Glutamatergic neuron (in vitro differentiated cells): ENCODE measurements around the gene ADSL. TPM values are rescaled to one million over a fixed set of nuclear protein-coding genes. Genes with fewer than 3 reads are reported as not detected.

Experiments
- DNase-seq: peaks from one replicate; pipeline ENCODE4 v3.0.0; 2022
- H3K27ac Mint-ChIP-seq: one replicate; pipeline ENCODE4 v1.8.0; 2020; ENCODE audit warnings: mild to moderate bottlenecking, mixed read lengths, inconsistent platforms; ENCODE audit not compliant: unreplicated experiment
- H3K27me3 Mint-ChIP-seq: one replicate; pipeline ENCODE4 v1.8.0; 2020; ENCODE audit warnings: mild to moderate bottlenecking, moderate library complexity, mixed read lengths, inconsistent platforms; ENCODE audit not compliant: unreplicated experiment
- H3K36me3 Mint-ChIP-seq: one replicate; pipeline ENCODE4 v1.8.0; 2020; ENCODE audit warnings: mild to moderate bottlenecking, mixed read lengths, inconsistent platforms; ENCODE audit not compliant: unreplicated experiment
- H3K4me1 Mint-ChIP-seq: one replicate; pipeline ENCODE4 v1.8.0; 2020; ENCODE audit warnings: mild to moderate bottlenecking, low read depth, mixed read lengths, inconsistent platforms; ENCODE audit not compliant: unreplicated experiment
- H3K4me3 Mint-ChIP-seq: one replicate; pipeline ENCODE4 v1.8.0; 2020; ENCODE audit warnings: mild to moderate bottlenecking, mixed read lengths, inconsistent platforms; ENCODE audit not compliant: unreplicated experiment
- H3K9me3 Mint-ChIP-seq: one replicate; pipeline ENCODE4 v1.8.0; 2020; ENCODE audit warnings: mild to moderate bottlenecking, moderate library complexity, mixed read lengths, inconsistent platforms; ENCODE audit not compliant: unreplicated experiment
- total RNA-seq: library from RNA; stranded (reverse); fragmentation: NEBNext Ultra II Directional; extraction: Animal tissue kit (Norgen Biotek cat#: 25700); gene quantifications from one replicate; pipeline ENCODE4 v1.2.1, GENCODE V29; 2021; ENCODE audit not compliant: unreplicated experiment
- TF ChIP-seq, protein P1 (sequence below): fragments of 200-600 bp; sonication (generic); IDR thresholded peaks from one replicate; pipeline ENCODE4 v1.5.0; 2021; ENCODE audit not compliant: partially characterized antibody, unreplicated experiment

ADSL gene
- total RNA-seq, 1 donor from 2014 or later = 62.3 TPM

DNA sequence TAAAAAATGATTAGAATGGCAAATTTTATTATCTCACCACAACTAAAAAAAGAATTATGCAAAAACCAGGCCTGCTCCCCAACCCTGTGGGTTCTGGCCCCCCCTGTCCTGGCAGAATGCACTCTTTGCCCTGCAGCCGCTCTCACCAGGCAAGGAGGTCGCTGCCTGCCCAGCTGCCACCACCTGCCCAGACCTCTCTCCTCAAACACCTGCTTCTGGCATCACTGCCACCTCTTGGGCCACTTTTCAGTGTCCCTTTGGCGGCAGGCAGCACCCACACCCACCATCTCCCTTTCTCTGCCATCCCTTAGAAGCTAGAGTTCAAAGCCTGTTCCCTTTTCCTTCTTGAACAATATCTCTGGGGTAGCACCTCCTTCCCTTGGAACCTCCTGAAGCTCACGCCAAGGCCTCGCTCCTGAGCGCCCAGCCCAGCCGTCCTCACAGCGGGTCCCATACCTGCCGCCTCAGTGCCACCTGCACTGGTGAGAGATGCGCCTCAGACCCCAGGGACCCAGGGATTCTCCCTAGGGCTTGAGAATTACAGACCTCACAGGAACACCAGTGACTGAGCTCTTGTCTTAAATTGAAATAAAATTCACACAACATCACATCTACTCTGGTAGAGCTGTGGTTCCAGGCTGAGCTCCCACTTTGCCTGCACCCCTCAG lies 68.7 kb downstream of the ADSL start:
- Mint-ChIP-seq H3K9me3 (peaks cover 29% of the 10 kb centered on the region), H3K27ac (peak overlapping the region; percentile 92), H3K27me3 (peaks cover 28% of the 10 kb centered on the region), H3K36me3 (peaks cover 5% of the 10 kb centered on the region), H3K4me3 (peak overlapping the region; percentile 39), H3K4me1 (peaks cover 30% of the 10 kb centered on the region)
- TF ChIP-seq, protein P1, sequence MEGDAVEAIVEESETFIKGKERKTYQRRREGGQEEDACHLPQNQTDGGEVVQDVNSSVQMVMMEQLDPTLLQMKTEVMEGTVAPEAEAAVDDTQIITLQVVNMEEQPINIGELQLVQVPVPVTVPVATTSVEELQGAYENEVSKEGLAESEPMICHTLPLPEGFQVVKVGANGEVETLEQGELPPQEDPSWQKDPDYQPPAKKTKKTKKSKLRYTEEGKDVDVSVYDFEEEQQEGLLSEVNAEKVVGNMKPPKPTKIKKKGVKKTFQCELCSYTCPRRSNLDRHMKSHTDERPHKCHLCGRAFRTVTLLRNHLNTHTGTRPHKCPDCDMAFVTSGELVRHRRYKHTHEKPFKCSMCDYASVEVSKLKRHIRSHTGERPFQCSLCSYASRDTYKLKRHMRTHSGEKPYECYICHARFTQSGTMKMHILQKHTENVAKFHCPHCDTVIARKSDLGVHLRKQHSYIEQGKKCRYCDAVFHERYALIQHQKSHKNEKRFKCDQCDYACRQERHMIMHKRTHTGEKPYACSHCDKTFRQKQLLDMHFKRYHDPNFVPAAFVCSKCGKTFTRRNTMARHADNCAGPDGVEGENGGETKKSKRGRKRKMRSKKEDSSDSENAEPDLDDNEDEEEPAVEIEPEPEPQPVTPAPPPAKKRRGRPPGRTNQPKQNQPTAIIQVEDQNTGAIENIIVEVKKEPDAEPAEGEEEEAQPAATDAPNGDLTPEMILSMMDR = no peak
- no peak for DNase-seq

DNA sequence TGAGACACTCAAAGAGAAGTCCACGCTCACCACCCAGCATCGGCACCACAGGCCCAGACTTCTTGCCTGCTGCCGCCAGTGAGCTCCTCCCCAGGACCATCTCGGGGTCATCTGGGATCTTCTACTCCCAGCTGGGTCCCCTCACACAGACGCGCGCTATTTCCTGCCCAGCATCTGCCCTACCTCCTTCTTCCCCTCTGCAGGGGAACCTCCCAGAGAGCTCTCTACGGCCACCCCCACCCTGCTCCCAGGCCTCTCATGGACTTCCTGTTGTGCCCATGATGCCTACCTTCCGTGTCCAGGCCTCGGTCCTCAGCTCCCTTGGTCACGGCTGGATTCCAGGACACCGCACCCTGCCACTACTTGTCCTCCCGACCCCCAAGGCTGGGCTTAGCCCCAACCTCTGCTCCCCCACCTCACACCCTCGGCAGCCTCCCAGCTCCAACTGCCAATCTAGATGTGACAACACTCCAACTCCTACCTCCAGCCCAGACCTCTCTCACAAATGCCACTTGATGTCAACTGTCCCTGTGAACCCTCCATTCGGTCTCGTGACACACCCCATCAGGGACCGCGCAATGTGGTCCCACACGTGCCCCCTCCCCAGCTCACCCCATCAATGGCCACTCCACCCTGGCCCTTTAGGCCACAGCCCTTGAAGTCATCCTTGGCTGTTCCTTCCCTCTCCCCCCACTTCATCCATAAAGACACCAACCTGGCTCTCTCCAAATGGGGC lies 69.4 kb downstream of the ADSL start:
- Mint-ChIP-seq H3K27me3 (peaks cover 28% of the 10 kb centered on the region), H3K4me1 (peaks cover 30% of the 10 kb centered on the region), H3K27ac (peak overlapping the region; percentile 92), H3K36me3 (peaks cover 5% of the 10 kb centered on the region), H3K4me3 (peak overlapping the region; percentile 39), H3K9me3 (peaks cover 29% of the 10 kb centered on the region)
- TF ChIP-seq, protein P1 = no peak
- no peak for DNase-seq

DNA sequence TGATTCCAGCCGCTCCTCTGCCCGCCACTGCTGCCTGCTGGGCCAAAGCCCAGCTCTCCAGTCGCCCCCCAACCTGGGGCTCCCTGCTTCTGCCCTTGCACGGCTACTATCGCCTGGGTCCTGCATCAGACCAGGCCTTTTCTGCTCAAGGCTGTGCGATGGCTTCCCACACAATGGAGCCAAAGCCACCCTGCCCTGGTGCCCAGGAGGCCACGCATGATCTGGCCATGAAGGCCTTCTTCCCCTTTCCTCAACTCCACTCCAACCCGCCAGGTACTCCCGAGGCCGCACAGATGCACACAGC lies 69.9 kb downstream of the ADSL start:
- DNase-seq = no peak
- Mint-ChIP-seq H3K27me3 (peaks cover 28% of the 10 kb centered on the region), H3K9me3 (peaks cover 29% of the 10 kb centered on the region), H3K36me3 (peaks cover 5% of the 10 kb centered on the region), H3K27ac (peak overlapping the region; percentile 90), H3K4me3 (no peak overlapping the region), H3K4me1 (peaks cover 30% of the 10 kb centered on the region)
- TF ChIP-seq, protein P1 = no peak

DNA sequence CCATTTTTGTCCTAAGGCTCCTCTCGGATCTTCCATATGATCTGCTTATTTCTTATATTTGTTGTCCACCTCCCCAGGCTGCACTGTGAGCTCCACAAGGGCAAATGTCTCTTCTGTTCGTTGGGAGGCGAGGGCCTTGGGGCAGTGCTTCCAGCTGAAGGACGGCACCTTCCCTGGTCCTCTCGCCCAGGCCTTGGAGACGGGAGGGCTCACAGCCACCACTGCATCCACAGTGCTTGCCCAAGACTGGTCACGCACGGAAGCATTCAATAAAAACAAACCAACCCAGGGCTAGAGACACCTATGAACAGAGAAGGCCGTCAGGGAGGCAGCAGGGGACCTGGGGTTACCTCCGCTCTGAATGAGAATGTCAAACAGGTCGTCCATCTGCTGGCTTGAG lies 70.3 kb downstream of the ADSL start:
- Mint-ChIP-seq H3K4me1 (peaks cover 30% of the 10 kb centered on the region), H3K9me3 (peaks cover 31% of the 10 kb centered on the region), H3K27ac (peak overlapping the region; percentile 90), H3K4me3 (no peak overlapping the region), H3K27me3 (peaks cover 28% of the 10 kb centered on the region), H3K36me3 (peaks cover 8% of the 10 kb centered on the region)
- TF ChIP-seq, protein P1 = no peak
- no peak for DNase-seq

DNA sequence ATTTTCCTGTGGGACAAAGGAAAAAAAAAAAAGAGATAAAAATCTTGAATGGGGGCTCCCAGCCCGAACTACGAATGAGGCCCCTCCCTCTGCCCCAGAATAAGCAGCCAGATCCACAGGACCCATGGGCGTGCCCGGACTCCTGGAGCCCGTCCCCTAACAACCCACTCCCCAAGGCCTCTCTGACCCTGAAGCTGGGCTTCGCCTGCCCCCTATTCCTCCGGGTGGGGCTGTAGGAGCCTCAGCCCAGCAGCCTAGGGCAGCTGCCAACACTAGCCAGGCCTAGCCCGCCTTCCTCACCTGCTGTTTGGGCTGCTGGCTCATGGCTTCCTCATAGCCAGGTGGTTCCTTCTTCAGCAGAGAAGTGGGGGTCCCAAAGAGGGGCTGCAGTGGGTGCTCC lies 70.7 kb downstream of the ADSL start:
- peaks cover 30% of the 10 kb centered on the region for H3K4me1 Mint-ChIP-seq
- H3K36me3 Mint-ChIP-seq = peaks cover 11% of the 10 kb centered on the region
- peak overlapping the region; percentile 90 for H3K27ac Mint-ChIP-seq
- DNase-seq = no peak
- H3K27me3 Mint-ChIP-seq = peaks cover 30% of the 10 kb centered on the region
- TF ChIP-seq, protein P1 = no peak
- H3K4me3 Mint-ChIP-seq = no peak overlapping the region
- H3K9me3 Mint-ChIP-seq = peaks cover 32% of the 10 kb centered on the region
